AG04450 (cell line): ENCODE results near the gene DCTN3. TPM values are rescaled to one million over a fixed set of nuclear protein-coding genes. Genes with fewer than 3 reads are reported as not detected.
"Not testable (repeated sequence)": the region's sequence is repeated elsewhere in the genome, so short reads cannot be mapped to it uniquely, and the experiment has no call there.

Experiments used
- CTCF ChIA-PET: fragments of 300-600, 350-600 bp; formaldehyde crosslinking; extraction: SDS; loops from one replicate; lab custom pipeline; 2022; ENCODE audit warnings: antibody characterized with exemption, inconsistent platforms; lab: Charles Lee
- POLR2A ChIA-PET: fragments of 350-600 bp; formaldehyde crosslinking; extraction: SDS; loops from one replicate; lab custom pipeline; 2021; ENCODE audit warnings: antibody characterized with exemption, inconsistent platforms; lab: Yijun Ruan, JAX
- DNase-seq: peaks from one replicate; pipeline ENCODE4 v3.0.0-alpha.2; 2011; ENCODE audit warnings: low read depth, low spot score
- H3K27ac ChIP-seq: one replicate; pipeline ENCODE4 v1.5.1; 2012; ENCODE audit warnings: low read depth, low read length, control low read depth
- H3K27me3 ChIP-seq: one replicate; pipeline ENCODE4 v1.6.0; 2012; ENCODE audit warnings: low read length; ENCODE audit not compliant: control insufficient read depth, insufficient read depth
- H3K4me3 ChIP-seq: 2 replicates; pipeline ENCODE4 v1.5.1; 2011; ENCODE audit warnings: mild to moderate bottlenecking, low read depth, low read length, control low read depth
- H3K9me3 ChIP-seq: 2 replicates; pipeline ENCODE4 v1.5.1; 2012; ENCODE audit warnings: low read length; ENCODE audit not compliant: control insufficient read depth, insufficient read depth
- polyA plus RNA-seq: library from polyadenylated mRNA; depleted of rRNA; stranded (reverse); fragments of >200 nt; gene quantifications from 2 replicates; pipeline ENCODE4 v1.2.3, GENCODE V29; 2011
- TF ChIP-seq, protein P1 (sequence below): IDR thresholded peaks from 2 replicates; pipeline ENCODE4 v1.5.1; 2011; ENCODE audit warnings: low read depth, low read length, control low read depth, inconsistent platforms

The DCTN3 gene
- polyA plus RNA-seq, 1 experiment, result 97.6 TPM

GRCh38 chr9:34642679-34643078 is 22.4 kb upstream of the DCTN3 start:
- H3K27me3 ChIP-seq, result no peaks in the 10 kb centered on the region
- no peak overlapping the region for H3K27ac ChIP-seq
- TF ChIP-seq, protein P1, sequence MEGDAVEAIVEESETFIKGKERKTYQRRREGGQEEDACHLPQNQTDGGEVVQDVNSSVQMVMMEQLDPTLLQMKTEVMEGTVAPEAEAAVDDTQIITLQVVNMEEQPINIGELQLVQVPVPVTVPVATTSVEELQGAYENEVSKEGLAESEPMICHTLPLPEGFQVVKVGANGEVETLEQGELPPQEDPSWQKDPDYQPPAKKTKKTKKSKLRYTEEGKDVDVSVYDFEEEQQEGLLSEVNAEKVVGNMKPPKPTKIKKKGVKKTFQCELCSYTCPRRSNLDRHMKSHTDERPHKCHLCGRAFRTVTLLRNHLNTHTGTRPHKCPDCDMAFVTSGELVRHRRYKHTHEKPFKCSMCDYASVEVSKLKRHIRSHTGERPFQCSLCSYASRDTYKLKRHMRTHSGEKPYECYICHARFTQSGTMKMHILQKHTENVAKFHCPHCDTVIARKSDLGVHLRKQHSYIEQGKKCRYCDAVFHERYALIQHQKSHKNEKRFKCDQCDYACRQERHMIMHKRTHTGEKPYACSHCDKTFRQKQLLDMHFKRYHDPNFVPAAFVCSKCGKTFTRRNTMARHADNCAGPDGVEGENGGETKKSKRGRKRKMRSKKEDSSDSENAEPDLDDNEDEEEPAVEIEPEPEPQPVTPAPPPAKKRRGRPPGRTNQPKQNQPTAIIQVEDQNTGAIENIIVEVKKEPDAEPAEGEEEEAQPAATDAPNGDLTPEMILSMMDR, result no peak
- ChIA-PET POLR2A (no interaction called here), CTCF (interaction anchor here (5.4 kb wide), 1 partner anchor 8 kb away, joined by 63 read pairs; no protein-coding TSS in a partner anchor)
- no peak for DNase-seq
- H3K4me3 ChIP-seq, result no peak overlapping the region
- no peaks in the 10 kb centered on the region; the same call in 1 of the 2 replicates for H3K9me3 ChIP-seq

DNA sequence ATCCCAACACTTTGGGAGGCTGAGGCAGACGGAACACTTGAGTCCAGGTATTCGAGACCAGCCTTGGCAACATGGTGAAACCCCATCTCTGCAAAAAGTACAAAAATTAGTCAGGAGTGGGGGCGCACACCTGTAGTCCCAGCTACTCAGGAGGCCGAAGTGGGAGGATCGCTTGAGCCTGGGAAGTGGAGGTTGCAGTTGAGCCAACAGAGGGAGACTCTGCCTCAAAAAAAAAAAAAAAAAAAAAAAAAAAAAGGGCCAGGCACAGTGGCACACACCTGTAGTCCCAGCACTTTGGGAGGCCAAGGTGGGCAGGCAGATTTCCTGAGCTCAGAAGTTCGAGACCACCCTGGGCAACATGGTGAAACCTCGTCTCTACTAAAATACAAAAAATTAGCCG is 19.0 kb upstream of the DCTN3 start:
- DNase-seq, H3K27me3 ChIP-seq, H3K4me3 ChIP-seq, H3K9me3 ChIP-seq, POLR2A ChIA-PET, H3K27ac ChIP-seq: not testable (repeated sequence)
- CTCF ChIA-PET, result interaction anchor here (1.0 to 2.6 kb wide), 3 partner anchors 8 to 63 kb away, joined by 4 to 22 read pairs (median 4); partner anchors contain the start of gene GALT

GRCh38 chr9:34638138-34638445 is 17.8 kb upstream of the DCTN3 start:
- H3K27ac ChIP-seq, result no peak overlapping the region

DNA sequence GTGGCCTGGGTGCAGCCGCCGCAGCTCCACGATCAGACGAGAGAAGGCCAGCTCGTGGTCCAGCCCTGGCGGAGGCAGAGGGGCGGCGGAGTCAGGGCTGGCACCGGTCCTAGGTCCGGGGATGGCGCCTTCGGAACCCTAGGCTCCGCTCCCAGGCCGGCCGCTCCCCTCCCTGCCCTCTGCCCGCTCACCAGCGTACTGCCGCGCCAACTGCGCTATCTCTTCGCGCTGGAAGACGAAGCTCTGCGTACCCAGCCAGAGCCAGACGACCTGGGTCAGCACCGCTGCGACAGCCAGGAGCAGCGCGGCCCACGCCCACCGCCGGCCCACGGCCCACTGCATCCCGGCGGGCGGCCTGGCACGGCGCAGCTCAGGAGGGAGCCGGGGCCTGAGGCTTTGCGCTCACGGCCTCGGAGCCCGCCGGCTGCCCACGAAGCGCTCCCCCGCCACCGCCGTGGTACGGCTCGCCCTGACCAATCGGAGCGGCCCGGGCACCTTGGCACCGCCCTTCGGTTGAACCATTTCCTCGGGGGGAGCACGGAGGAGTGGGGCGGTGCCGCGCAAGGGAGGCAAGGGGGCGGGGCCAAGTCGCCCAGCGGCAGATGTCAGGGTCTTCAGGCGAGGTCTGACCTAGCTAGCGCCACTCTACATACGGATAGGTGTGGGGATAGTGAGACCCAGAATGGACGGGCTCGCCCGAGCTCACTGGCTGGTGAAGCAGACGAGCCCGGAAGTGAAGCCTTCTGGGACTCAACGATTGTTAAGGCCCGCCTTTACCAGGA is 17.3 kb upstream of the DCTN3 start, which contains the start of gene SIGMAR1:
Gene SIGMAR1 (minus strand): TSS at position 432 of the 782 bp plus-strand sequence. CDS start 90 bp downstream, at position 342.
- DNase-seq, result peak; percentile 82
- H3K27ac ChIP-seq, result peak within 1 kb of the TSS; percentile 11
- no peaks in the 10 kb centered on the region for H3K27me3 ChIP-seq
- ChIA-PET CTCF (interaction anchor here (0.8 to 2.6 kb wide), 6 partner anchors 9 to 65 kb away, joined by 3 to 22 read pairs (median 5); partner anchors contain the start of genes DCTN3 and GALT), POLR2A (interaction anchor here (0.7 to 2.5 kb wide), 5 partner anchors 9 to 28 kb away, joined by 3 to 17 read pairs (median 6); partner anchors contain the start of genes DCTN3, GALT and RPP25L)
- H3K9me3 ChIP-seq, result no peaks in the 10 kb centered on the region; the same call in 1 of the 2 replicates
- TF ChIP-seq, protein P1, result no peak
- peak within 1 kb of the TSS; percentile 80 for H3K4me3 ChIP-seq

More at GRCh38 chr9:34638138-34638445, 17.8 kb upstream of the DCTN3 start:
- POLR2A ChIA-PET, result interaction anchor here (0.7 to 2.5 kb wide), 4 partner anchors 8 to 27 kb away, joined by 3 to 17 read pairs (median 8); partner anchors contain the start of genes DCTN3, GALT and RPP25L
- no peak for DNase-seq
- no peaks in the 10 kb centered on the region for H3K27me3 ChIP-seq
- no peaks in the 10 kb centered on the region; the same call in 1 of the 2 replicates for H3K9me3 ChIP-seq
- TF ChIP-seq, protein P1, result no peak
- peak overlapping the region; percentile 80 for H3K4me3 ChIP-seq
- CTCF ChIA-PET, result interaction anchor here (1.3 to 2.6 kb wide), 3 partner anchors 9 to 64 kb away, joined by 4 to 22 read pairs (median 5); partner anchors contain the start of gene GALT

DNA sequence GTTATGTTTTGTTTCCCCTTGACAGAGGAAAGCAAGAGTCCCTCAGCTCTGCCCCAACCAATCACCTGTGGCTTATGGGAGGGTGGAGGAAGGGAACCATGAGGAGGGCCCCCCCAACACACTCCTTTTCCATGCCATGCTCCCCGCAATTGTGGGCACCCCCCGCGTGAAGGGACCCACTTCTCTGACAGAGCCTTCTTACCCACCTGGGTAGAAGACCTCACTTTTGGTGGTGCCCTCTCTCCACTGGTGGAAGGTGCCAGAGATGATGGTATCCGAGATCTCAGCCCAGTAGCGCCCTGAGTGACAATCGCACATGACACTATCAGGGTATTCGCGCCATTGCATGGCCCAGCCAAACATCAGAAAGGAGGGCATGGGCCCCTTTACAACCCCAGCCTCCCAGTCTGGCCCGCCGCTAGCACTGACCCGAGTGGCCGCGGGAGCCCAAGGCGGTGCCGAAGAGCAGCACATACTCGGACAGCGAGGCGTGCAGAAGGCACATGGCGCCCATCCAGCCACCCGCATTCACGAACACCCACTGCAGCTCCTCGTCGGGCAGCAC is 16.6 kb upstream of the DCTN3 start:
- no peak for DNase-seq
- Histone ChIP-seq H3K9me3 (no peaks in the 10 kb centered on the region; the same call in 1 of the 2 replicates), H3K4me3 (peak overlapping the region; percentile 80), H3K27ac (peak overlapping the region; percentile 11), H3K27me3 (no peaks in the 10 kb centered on the region)
- TF ChIP-seq, protein P1, result no peak
- POLR2A ChIA-PET, result interaction anchor here (0.7 to 2.5 kb wide), 4 partner anchors 10 to 28 kb away, joined by 3 to 17 read pairs (median 8); partner anchors contain the start of genes DCTN3 and GALT
- CTCF ChIA-PET, result interaction anchor here (0.8 to 3.8 kb wide), 5 partner anchors 10 to 33 kb away, joined by 3 to 36 read pairs (median 8); partner anchors contain the start of genes DCTN3 and GALT
